OCI-LY1 (cell line): ENCODE measurements around the gene DDX50.
A peak's percentile ranks its signal among the peaks of the same experiment; 100 is the strongest.

Source experiments
- H2AFZ ChIP-seq: fragments of 200-600 bp; sonication (generic), shearing (Covaris generic); 2 replicates; pipeline ENCODE4 v1.6.0; 2014; ENCODE audit warnings: antibody characterized with exemption, mild to moderate bottlenecking, low read length
- H3F3A ChIP-seq: fragments of 200-600 bp; sonication (generic), shearing (Covaris generic); 2 replicates; pipeline ENCODE4 v1.6.0; 2014; ENCODE audit warnings: mild to moderate bottlenecking, antibody characterized with exemption, low read length, moderate library complexity; ENCODE audit not compliant: insufficient read depth
- H3K27ac ChIP-seq: fragments of 200-600 bp; sonication (generic); 2 replicates; pipeline ENCODE4 v1.5.1; 2014; ENCODE audit warnings: low read length, mixed run types, mild to moderate bottlenecking, low read depth; ENCODE audit not compliant: poor library complexity, severe bottlenecking
- H3K27me3 ChIP-seq: fragments of 200-600 bp; sonication (generic); 2 replicates; pipeline ENCODE4 v1.6.0; 2014; ENCODE audit warnings: antibody characterized with exemption, mild to moderate bottlenecking, low read length, moderate library complexity; ENCODE audit not compliant: insufficient read depth
- H3K36me3 ChIP-seq: fragments of 200-600 bp; sonication (generic); 2 replicates; pipeline ENCODE4 v1.6.1; 2014; ENCODE audit warnings: mild to moderate bottlenecking, antibody characterized with exemption, low read length, moderate library complexity, mixed read lengths; ENCODE audit not compliant: insufficient read depth
- H3K4me1 ChIP-seq: fragments of 200-600 bp; sonication (generic); 2 replicates; pipeline ENCODE4 v1.5.1; 2014; ENCODE audit warnings: mild to moderate bottlenecking, low read length, moderate library complexity; ENCODE audit not compliant: insufficient read depth, severe bottlenecking
- H3K4me2 ChIP-seq: fragments of 200-600 bp; sonication (generic), shearing (Covaris generic); 2 replicates; pipeline ENCODE4 v1.6.1; 2014; ENCODE audit warnings: low read length
- H3K4me3 ChIP-seq: fragments of 200-600 bp; sonication (generic); 2 replicates; pipeline ENCODE4 v1.5.1; 2014; ENCODE audit warnings: low read length, low read depth, mild to moderate bottlenecking, mixed read lengths; ENCODE audit not compliant: poor library complexity, severe bottlenecking
- H3K79me2 ChIP-seq: fragments of 200-600 bp; shearing (Covaris generic); 2 replicates; pipeline ENCODE4 v1.6.1; 2016; ENCODE audit warnings: mixed run types, low read length, mixed read lengths; ENCODE audit not compliant: insufficient read depth
- H3K9ac ChIP-seq: fragments of 200-600 bp; sonication (generic), shearing (Covaris generic); 2 replicates; pipeline ENCODE4 v1.6.1; 2014; ENCODE audit warnings: mild to moderate bottlenecking, low read length, mixed read lengths
- H3K9me2 ChIP-seq: fragments of 200-600 bp; sonication (generic), shearing (Covaris generic); 2 replicates; pipeline ENCODE4 v1.6.1; 2014; ENCODE audit warnings: low read depth, mild to moderate bottlenecking, low read length, mixed read lengths
- H3K9me3 ChIP-seq: fragments of 200-600 bp; shearing (Covaris generic); 2 replicates; pipeline ENCODE4 v1.6.1; 2014; ENCODE audit warnings: low read length, mixed read lengths
- H4K20me1 ChIP-seq: fragments of 200-600 bp; sonication (generic), shearing (Covaris generic); 2 replicates; pipeline ENCODE4 v1.6.0; 2016; ENCODE audit warnings: mild to moderate bottlenecking, low read length; ENCODE audit not compliant: insufficient read depth
- CTCF ChIP-seq: fragments of 200-600 bp; sonication (generic), shearing (Covaris generic); IDR thresholded peaks from 2 replicates; pipeline ENCODE4 v1.5.1; 2017; ENCODE audit warnings: mild to moderate bottlenecking, antibody characterized with exemption, low read length, moderate library complexity, mixed read lengths
- EZH2 ChIP-seq: fragments of 200-600 bp; sonication (generic), shearing (Covaris generic); IDR thresholded peaks from 2 replicates; pipeline ENCODE4 v1.8.0; 2017; ENCODE audit warnings: borderline replicate concordance, mixed run types, mild to moderate bottlenecking, antibody characterized with exemption, low read length, moderate library complexity, mixed read lengths

The DDX50 gene

DNA sequence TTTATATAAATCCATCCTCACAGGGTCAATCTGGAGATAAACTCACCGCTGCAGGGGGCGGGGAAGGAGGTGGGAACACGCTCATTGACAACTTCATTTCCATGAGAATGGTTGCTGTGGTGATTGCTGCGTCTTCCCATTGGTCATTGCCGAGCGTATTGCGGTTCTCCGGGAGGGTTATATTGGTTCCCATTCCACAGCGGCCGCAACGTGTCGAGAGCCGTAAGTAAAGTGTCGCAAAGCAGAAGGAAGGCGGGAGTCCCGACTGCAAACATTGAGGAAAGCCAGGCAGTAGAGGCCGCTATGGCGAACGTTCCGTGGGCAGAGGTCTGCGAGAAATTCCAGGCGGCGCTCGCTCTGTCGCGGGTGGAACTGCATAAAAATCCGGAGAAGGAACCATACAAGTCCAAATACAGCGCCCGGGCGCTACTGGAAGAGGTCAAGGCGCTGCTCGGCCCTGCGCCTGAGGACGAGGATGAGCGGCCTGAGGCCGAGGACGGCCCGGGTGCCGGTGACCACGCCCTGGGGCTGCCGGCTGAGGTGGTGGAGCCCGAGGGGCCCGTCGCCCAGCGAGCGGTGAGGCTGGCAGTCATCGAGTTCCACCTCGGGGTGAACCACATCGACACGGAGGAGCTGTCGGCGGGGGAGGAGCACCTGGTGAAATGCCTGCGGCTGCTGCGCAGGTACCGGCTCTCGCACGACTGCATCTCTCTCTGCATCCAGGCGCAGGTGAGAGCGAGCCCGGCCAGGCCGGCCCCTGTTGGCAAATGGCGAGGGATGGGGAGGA is 87.6 kb downstream of the DDX50 start, which contains the start of gene KIFBP:
TSS of gene KIFBP (plus strand) at position 274 of the 787 bp plus-strand sequence. CDS start at position 304, 30 bp downstream.
- Histone ChIP-seq H2AFZ (no peak within 1 kb of the TSS), H3K79me2 (no peaks in the 10 kb centered on the region), H3K9me2 (no peaks in the 10 kb centered on the region), H3K27ac (peak within 1 kb of the TSS; percentile 21), H3K9ac (peak within 1 kb of the TSS; percentile 62), H3F3A (peaks cover under 1% of the 10 kb centered on the region; the same call in 1 of the 2 replicates), H3K36me3 (peaks cover 20% of the 10 kb centered on the region), H4K20me1 (no peaks in the 10 kb centered on the region), H3K4me1 (peaks cover 37% of the 10 kb centered on the region), H3K4me2 (peak within 1 kb of the TSS; percentile 73), H3K4me3 (peak within 1 kb of the TSS; percentile 66), H3K9me3 (no peaks in the 10 kb centered on the region), H3K27me3 (no peaks in the 10 kb centered on the region)
- no peak for TF ChIP-seq EZH2
- peak; percentile 46; the same call in 1 of the 2 replicates for TF ChIP-seq CTCF

DNA sequence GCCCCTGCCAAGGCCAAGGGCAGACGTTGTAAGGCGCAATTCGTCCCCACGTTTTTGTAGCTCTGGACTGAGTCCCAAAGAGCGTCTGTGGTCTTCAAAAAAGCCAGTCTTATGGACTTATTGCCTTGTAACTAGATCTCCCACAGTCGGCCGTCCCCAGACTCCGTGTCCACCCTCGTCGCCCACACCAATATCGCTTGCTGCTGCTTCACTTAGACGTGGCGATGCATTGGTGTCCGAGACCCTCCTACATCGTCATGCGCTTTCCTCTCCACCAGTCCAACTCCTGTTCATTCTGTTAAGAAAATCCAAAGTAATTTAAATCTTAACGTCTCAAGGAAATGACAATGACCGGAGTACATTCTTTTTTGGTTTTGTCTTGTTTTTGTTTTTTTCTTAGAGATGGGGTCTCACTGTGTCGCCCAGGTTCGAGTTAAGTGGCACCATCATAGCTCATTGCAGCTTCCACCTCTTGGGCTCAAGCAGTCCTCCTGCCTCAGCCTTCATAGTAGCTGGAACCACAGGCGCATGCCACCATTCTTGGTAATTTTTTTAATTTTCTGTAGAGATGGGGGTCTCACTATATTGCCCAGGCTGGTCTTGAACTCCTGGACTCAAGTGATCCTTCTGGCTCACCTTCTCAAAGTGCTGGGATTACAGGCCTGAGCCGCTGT is 88.3 kb downstream of the DDX50 start:
- Histone ChIP-seq H3K9me2 (no peaks in the 10 kb centered on the region), H3K4me1 (peaks cover 37% of the 10 kb centered on the region), H3K4me3 (peak overlapping the region; percentile 66), H3K27ac (peak overlapping the region; percentile 21), H2AFZ (no peak overlapping the region), H3F3A (no peaks in the 10 kb centered on the region), H3K4me2 (peak overlapping the region; percentile 73), H3K79me2 (no peaks in the 10 kb centered on the region), H3K36me3 (peaks cover 13% of the 10 kb centered on the region), H3K9ac (peak overlapping the region; percentile 62), H3K9me3 (no peaks in the 10 kb centered on the region), H4K20me1 (no peaks in the 10 kb centered on the region), H3K27me3 (no peaks in the 10 kb centered on the region)
- TF ChIP-seq CTCF = no peak
- no peak for TF ChIP-seq EZH2

DNA sequence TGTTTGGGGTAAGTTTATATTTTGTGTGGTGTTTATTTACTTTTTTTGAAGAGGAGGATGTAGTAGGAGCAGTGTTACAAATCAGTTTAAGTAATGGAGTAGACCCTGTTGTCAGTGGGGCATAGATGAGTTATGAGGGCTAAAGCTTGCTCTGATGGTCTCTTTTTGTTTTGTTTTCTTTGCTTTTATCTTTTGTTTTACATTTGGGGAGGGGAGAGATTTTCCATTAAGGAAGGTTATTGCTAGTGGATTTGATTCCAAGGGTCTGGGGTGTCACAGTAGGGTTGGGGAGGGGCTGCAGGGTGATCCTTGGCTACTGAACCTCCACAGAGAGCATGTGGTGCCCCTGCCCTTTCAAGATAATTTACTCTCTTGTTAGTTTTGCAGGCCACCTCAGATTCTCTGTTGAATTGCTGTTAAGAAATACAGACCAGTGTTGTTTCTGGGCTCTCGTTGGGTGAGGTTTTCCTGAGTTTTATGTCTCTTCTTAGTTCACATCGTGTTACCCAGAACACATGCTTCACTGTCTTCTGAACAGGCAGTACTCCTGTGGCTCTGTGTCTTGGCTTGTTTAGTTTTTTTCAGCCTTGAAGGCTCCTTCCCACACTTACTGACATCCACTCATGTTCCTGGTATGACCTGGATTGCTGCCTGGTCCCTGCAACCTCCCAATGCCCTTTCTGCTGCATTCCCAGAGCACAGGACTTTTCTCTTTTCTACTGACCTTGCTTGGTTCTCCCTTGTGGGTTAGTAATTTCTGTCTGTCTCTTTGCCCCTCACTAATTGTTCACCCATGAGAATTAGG is 91.7 kb downstream of the DDX50 start:
- no peak overlapping the region for H3K27ac ChIP-seq
- no peaks in the 10 kb centered on the region for H3F3A ChIP-seq
- H3K9me3 ChIP-seq = no peaks in the 10 kb centered on the region
- TF ChIP-seq CTCF (no peak), EZH2 (no peak)
- H3K36me3 ChIP-seq = no peaks in the 10 kb centered on the region
- H3K4me2 ChIP-seq = no peak overlapping the region; the same call in 1 of the 2 replicates
- H3K79me2 ChIP-seq = no peaks in the 10 kb centered on the region
- H3K4me1 ChIP-seq = peaks cover 36% of the 10 kb centered on the region
- no peaks in the 10 kb centered on the region for H3K27me3 ChIP-seq
- no peak overlapping the region for H2AFZ ChIP-seq
- H4K20me1 ChIP-seq = no peaks in the 10 kb centered on the region
- H3K9ac ChIP-seq = no peak overlapping the region
- H3K4me3 ChIP-seq = no peak overlapping the region
- H3K9me2 ChIP-seq = no peaks in the 10 kb centered on the region
